HepG2 (cell line): ENCODE data around the gene ARL2. TPM values are rescaled to one million over a fixed set of nuclear protein-coding genes. Genes with fewer than 3 reads are reported as not detected.
A peak's percentile ranks its signal among the peaks of the same experiment; 100 is the strongest.

Source experiments
- ASH2L ChIP-seq: fragments of 300-600, 200-600 bp; sonication (generic); IDR thresholded peaks from 2 replicates; pipeline ENCODE4 v1.7.0; 2017; ENCODE audit warnings: low read depth, mild to moderate bottlenecking, moderate library complexity, mixed read lengths, low read length; ENCODE audit not compliant: insufficient read length
- BCL6 ChIP-seq: IDR thresholded peaks from 2 replicates; pipeline ENCODE4 v1.6.1; 2016; ENCODE audit warnings: missing genetic modification reagents, missing compliant biosample characterization
- BRCA1 ChIP-seq: sonication (generic); formaldehyde crosslinking; IDR thresholded peaks from 2 replicates; pipeline ENCODE4 v1.4.0; 2020; ENCODE audit warnings: missing genetic modification reagents
- CREB1 ChIP-seq, 2 experiments: fragments of 450-650 bp in 1 of 2; IDR thresholded peaks; 2 replicates each; pipeline ENCODE4 v1.6.1; 2016 to 2017; ENCODE audit warnings: control low read depth in 1 of 2, mild to moderate bottlenecking in 1 of 2, missing compliant biosample characterization in 1 of 2, missing genetic modification characterization in 1 of 2
- GATA4 ChIP-seq: sonication (generic); IDR thresholded peaks from 2 replicates; pipeline ENCODE4 v1.6.1; 2016; ENCODE audit warnings: antibody characterized with exemption, low read depth, borderline replicate concordance
- GTF3A ChIP-seq: sonication (generic); formaldehyde crosslinking; conservative IDR thresholded peaks from 2 replicates; pipeline ENCODE4 v1.4.0; 2020; ENCODE audit warnings: mild to moderate bottlenecking, missing genetic modification reagents
- HDAC2 ChIP-seq: sonication (generic); formaldehyde crosslinking; IDR thresholded peaks from 2 replicates; pipeline ENCODE4 v1.4.0; 2020; ENCODE audit warnings: missing genetic modification reagents
- HMGXB4 ChIP-seq, 2 experiments: sonication (generic) in 1 of 2; formaldehyde crosslinking in 1 of 2; IDR thresholded peaks; 2 replicates each; pipeline versions ENCODE4 v1.4.0 to v1.6.1; 2018 to 2020; ENCODE audit warnings: missing genetic modification reagents in 2 of 2, borderline replicate concordance in 1 of 2, low read depth in 1 of 2, mild to moderate bottlenecking in 1 of 2, missing biosample characterization in 1 of 2
- LCORL ChIP-seq, 2 experiments: fragments of 450-650 bp in 1 of 2; sonication (generic) in 1 of 2; formaldehyde crosslinking in 1 of 2; IDR thresholded peaks; 2 replicates each; pipeline versions ENCODE4 v1.5.0 to v1.6.1; 2017 to 2020; ENCODE audit warnings: antibody characterized with exemption in 1 of 2, missing genetic modification reagents in 1 of 2
- NFRKB ChIP-seq: fragments of 450-650 bp; IDR thresholded peaks from 2 replicates; pipeline ENCODE4 v1.6.1; 2017
- NR2F6 ChIP-seq, 2 experiments: IDR thresholded peaks; 2 replicates each; pipeline ENCODE4 v1.6.1; 2016; ENCODE audit warnings: antibody characterized with exemption in 1 of 2, mild to moderate bottlenecking in 1 of 2
- POLR2AphosphoS2 ChIP-seq: IDR thresholded peaks from 2 replicates; pipeline ENCODE4 v1.6.1; 2011; ENCODE audit warnings: low read depth, low read length, improper control_type of control experiment
- TBX3 ChIP-seq: fragments of 450-650 bp; IDR thresholded peaks from 2 replicates; pipeline ENCODE4 v1.6.1; 2017; ENCODE audit warnings: antibody characterized with exemption, mild to moderate bottlenecking, inconsistent platforms, borderline replicate concordance
- TGIF2 ChIP-seq: IDR thresholded peaks from 2 replicates; pipeline ENCODE4 v1.6.1; 2016; ENCODE audit warnings: control low read depth, missing compliant biosample characterization
- ZNF234 ChIP-seq: sonication (generic); formaldehyde crosslinking; conservative IDR thresholded peaks from 2 replicates; pipeline ENCODE4 v1.5.1; 2020; ENCODE audit warnings: mild to moderate bottlenecking, missing genetic modification reagents
- ZNF274 ChIP-seq: sonication (generic); formaldehyde crosslinking; IDR thresholded peaks from 2 replicates; pipeline ENCODE4 v1.5.1; 2020; ENCODE audit warnings: mild to moderate bottlenecking, missing genetic modification reagents
- ZNF580 ChIP-seq: IDR thresholded peaks from 2 replicates; pipeline ENCODE4 v1.6.1; 2016; ENCODE audit warnings: low read depth, borderline replicate concordance
- ZNF589 ChIP-seq: sonication (generic); formaldehyde crosslinking; conservative IDR thresholded peaks from 2 replicates; pipeline ENCODE4 v1.8.0; 2022; ENCODE audit warnings: mild to moderate bottlenecking, moderate library complexity, missing genetic modification reagents
- ZNF724P ChIP-seq: sonication (generic); formaldehyde crosslinking; IDR thresholded peaks from 2 replicates; pipeline ENCODE4 v1.8.0; 2022; ENCODE audit warnings: missing genetic modification reagents, borderline replicate concordance
- ZSCAN21 ChIP-seq: sonication (generic); formaldehyde crosslinking; IDR thresholded peaks from 2 replicates; pipeline ENCODE4 v1.8.0; 2022; ENCODE audit warnings: mild to moderate bottlenecking, missing genetic modification reagents, moderate library complexity, borderline replicate concordance
- polyA plus RNA-seq, 8 experiments: library from polyadenylated mRNA; depleted of rRNA in 3 of 8; stranded (reverse) in 7 of 8; unstranded in 1 of 8; fragments of >200 nt; fragmentation: Illumina TruSeq in 4 of 8; extraction: Trizol in 4 of 8; gene quantifications; 2 replicates each; pipeline versions ENCODE4 v1.2.1 to v1.2.3, GENCODE V29; 2011 to 2016; ENCODE audit warnings: low read depth in 4 of 8, missing spikeins in 1 of 8, mixed read lengths in 1 of 8; ENCODE audit not compliant: insufficient read depth in 1 of 8
- total RNA-seq, 5 experiments: library from RNA; depleted of rRNA; stranded (reverse); fragments of >200 nt; fragmentation: Illumina TruSeq; extraction: Trizol; gene quantifications; 2 replicates each; pipeline ENCODE4 v1.2.3, GENCODE V29; 2016; ENCODE audit warnings: low read depth in 1 of 5
- TF ChIP-seq, protein P1 (sequence below): sonication (generic); formaldehyde crosslinking; IDR thresholded peaks from 2 replicates; pipeline ENCODE4 v1.4.0; 2020; ENCODE audit warnings: missing genetic modification reagents, borderline replicate concordance
- TF ChIP-seq, protein P2 (sequence below): sonication (generic); formaldehyde crosslinking; IDR thresholded peaks from 2 replicates; pipeline ENCODE4 v1.4.0; 2020; ENCODE audit warnings: missing genetic modification reagents

Gene ARL2
- total and polyA plus RNA-seq, 2 of the 13 experiments (the other 11 are each of a cell fraction or from before 2014, with no cell fraction given) = 82.9 to 84.4 TPM

DNA sequence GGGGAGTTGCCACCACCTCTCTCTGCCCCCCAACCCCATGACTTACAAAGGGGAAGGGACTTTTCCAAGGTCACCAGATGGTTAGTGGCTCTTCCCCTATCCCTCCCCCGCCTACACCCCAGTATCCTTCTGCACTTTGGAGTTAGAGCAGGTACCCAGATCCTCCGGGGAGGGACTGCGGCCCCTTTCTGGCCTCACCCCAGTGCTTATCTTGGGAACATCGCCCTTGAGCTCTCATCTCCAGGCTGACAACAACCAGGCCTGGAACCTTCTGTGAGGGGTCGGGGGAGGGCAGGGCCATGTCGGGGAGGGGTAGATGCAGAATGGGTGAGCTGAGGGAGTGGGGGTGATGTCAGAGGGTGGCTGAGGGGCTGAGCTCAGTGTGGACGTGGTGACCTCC, 51.9 kb downstream of the ARL2 start (continued):
- TF ChIP-seq HMGXB4 (CRISPR knock-in tag; IDR thresholded peaks at IDR 0.05; ENCODE audit: borderline replicate concordance in 1 of 2, low read depth in 1 of 2) (0 out of 4 replicates have a peak, but pooled peaks of 1 of the 2 experiments have one; percentile 28), GATA4 (no peak), TGIF2 (CRISPR knock-in tag) (no peak), CREB1 (IDR thresholded peaks at IDR 0.05) (no peak), CREB1 (CRISPR knock-in tag; IDR thresholded peaks at IDR 0.05) (no peak), ZNF580 (CRISPR knock-in tag) (no peak), LCORL (IDR thresholded peaks at IDR 0.05) (no peak), LCORL (CRISPR knock-in tag; IDR thresholded peaks at IDR 0.05) (0 out of 2 replicates have a peak, but pooled peaks have one; percentile 39), ZNF589 (CRISPR knock-in tag) (no peak), BCL6 (CRISPR knock-in tag) (no peak), ZNF274 (CRISPR knock-in tag) (no peak), NFRKB (no peak), NR2F6 (IDR thresholded peaks at IDR 0.05) (0 out of 2 replicates have a peak, but pooled peaks have one; percentile 33), NR2F6 (CRISPR knock-in tag; IDR thresholded peaks at IDR 0.05) (no peak), HDAC2 (CRISPR knock-in tag) (no peak), BRCA1 (CRISPR knock-in tag) (no peak), TBX3 (no peak), ZNF724P (CRISPR knock-in tag) (no peak), ASH2L (no peak), POLR2AphosphoS2 (no peak), GTF3A (no peak), ZSCAN21 (CRISPR knock-in tag) (0 out of 2 replicates have a peak, but pooled peaks have one; percentile 45), ZNF234 (no peak)
- TF ChIP-seq, protein P1, sequence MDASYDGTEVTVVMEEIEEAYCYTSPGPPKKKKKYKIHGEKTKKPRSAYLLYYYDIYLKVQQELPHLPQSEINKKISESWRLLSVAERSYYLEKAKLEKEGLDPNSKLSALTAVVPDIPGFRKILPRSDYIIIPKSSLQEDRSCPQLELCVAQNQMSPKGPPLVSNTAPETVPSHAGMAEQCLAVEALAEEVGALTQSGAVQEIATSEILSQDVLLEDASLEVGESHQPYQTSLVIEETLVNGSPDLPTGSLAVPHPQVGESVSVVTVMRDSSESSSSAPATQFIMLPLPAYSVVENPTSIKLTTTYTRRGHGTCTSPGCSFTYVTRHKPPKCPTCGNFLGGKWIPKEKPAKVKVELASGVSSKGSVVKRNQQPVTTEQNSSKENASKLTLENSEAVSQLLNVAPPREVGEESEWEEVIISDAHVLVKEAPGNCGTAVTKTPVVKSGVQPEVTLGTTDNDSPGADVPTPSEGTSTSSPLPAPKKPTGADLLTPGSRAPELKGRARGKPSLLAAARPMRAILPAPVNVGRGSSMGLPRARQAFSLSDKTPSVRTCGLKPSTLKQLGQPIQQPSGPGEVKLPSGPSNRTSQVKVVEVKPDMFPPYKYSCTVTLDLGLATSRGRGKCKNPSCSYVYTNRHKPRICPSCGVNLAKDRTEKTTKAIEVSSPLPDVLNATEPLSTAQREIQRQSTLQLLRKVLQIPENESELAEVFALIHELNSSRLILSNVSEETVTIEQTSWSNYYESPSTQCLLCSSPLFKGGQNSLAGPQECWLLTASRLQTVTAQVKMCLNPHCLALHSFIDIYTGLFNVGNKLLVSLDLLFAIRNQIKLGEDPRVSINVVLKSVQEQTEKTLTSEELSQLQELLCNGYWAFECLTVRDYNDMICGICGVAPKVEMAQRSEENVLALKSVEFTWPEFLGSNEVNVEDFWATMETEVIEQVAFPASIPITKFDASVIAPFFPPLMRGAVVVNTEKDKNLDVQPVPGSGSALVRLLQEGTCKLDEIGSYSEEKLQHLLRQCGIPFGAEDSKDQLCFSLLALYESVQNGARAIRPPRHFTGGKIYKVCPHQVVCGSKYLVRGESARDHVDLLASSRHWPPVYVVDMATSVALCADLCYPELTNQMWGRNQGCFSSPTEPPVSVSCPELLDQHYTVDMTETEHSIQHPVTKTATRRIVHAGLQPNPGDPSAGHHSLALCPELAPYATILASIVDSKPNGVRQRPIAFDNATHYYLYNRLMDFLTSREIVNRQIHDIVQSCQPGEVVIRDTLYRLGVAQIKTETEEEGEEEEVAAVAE (CRISPR knock-in tag) = no peak
- TF ChIP-seq, protein P2, sequence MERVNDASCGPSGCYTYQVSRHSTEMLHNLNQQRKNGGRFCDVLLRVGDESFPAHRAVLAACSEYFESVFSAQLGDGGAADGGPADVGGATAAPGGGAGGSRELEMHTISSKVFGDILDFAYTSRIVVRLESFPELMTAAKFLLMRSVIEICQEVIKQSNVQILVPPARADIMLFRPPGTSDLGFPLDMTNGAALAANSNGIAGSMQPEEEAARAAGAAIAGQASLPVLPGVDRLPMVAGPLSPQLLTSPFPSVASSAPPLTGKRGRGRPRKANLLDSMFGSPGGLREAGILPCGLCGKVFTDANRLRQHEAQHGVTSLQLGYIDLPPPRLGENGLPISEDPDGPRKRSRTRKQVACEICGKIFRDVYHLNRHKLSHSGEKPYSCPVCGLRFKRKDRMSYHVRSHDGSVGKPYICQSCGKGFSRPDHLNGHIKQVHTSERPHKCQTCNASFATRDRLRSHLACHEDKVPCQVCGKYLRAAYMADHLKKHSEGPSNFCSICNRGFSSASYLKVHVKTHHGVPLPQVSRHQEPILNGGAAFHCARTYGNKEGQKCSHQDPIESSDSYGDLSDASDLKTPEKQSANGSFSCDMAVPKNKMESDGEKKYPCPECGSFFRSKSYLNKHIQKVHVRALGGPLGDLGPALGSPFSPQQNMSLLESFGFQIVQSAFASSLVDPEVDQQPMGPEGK (CRISPR knock-in tag) = no peak
